Prostate gland (tissue), 2 donors: ENCODE results near the gene MRPL14. TPM values are rescaled to one million over a fixed set of nuclear protein-coding genes. Genes with fewer than 3 reads are reported as not detected.
"Not testable (repeated sequence)": the region's sequence is repeated elsewhere in the genome, so short reads cannot be mapped to it uniquely, and the experiment has no call there.

Experiments used
- DNase-seq: peaks from one replicate; pipeline ENCODE4 v3.0.0-alpha.2; 2019; ENCODE audit warnings: low spot score
- H3K27ac ChIP-seq, 2 donors: fragments of 200-600 bp; sonication (generic); 2 replicates each; pipeline ENCODE4 v1.5.1; 2017 to 2019
- H3K27me3 ChIP-seq: fragments of 200-600 bp; sonication (generic); replicated peaks from 2 replicates; pipeline ENCODE4 v1.5.1; 2019; ENCODE audit not compliant: insufficient read depth
- H3K36me3 ChIP-seq, 2 donors: fragments of 200-600 bp; sonication (generic); 1 replicate in 1 of 2; 2 replicates in 1 of 2; pipeline versions ENCODE4 v1.5.1 to v1.8.1; 2017 to 2019
- H3K4me1 ChIP-seq: fragments of 200-600 bp; sonication (generic); replicated peaks from 2 replicates; pipeline ENCODE4 v1.5.1; 2019
- H3K4me3 ChIP-seq, 2 donors: fragments of 200-600 bp; sonication (generic); 2 replicates each; pipeline ENCODE4 v1.5.1; 2017 to 2019
- H3K9me3 ChIP-seq: fragments of 200-600 bp; sonication (generic); 2 replicates; pipeline ENCODE4 v1.5.1; 2017
- POLR2A ChIP-seq: fragments of 450-650 bp; IDR thresholded peaks from one replicate; pipeline ENCODE4 v1.6.1; 2016; ENCODE audit warnings: antibody characterized with exemption, mild to moderate bottlenecking
- POLR2AphosphoS5 ChIP-seq: sonication (generic); formaldehyde crosslinking; IDR thresholded peaks from one replicate; pipeline ENCODE4 v1.6.1; 2017; ENCODE audit warnings: antibody characterized with exemption
- WGBS: methylation state at CpG from one replicate; pipeline ENCODE4 v1.1.5; 2018; 5-methylcytosine and 5-hydroxymethylcytosine counted together
- intact Hi-C: fragments of 100-400 bp; cut with DNase I; formaldehyde crosslinking; loops from one replicate; pipeline ENCODE4 v1.14.2; 2022
- total RNA-seq, 2 donors: library from RNA; depleted of rRNA; stranded (reverse); fragments of >200 nt; gene quantifications; one replicate each; pipeline ENCODE4 v1.1.0, GENCODE V29; 2016
- TF ChIP-seq, protein P1 (sequence below), 4 experiments: fragments of 200-600 bp in 2 of 4; fragments of 450-650 bp in 2 of 4; sonication (generic) in 2 of 4; IDR thresholded peaks; 1 replicate in 3 of 4; 2 replicates in 1 of 4; pipeline ENCODE4 v1.5.1; 2016 to 2019; ENCODE audit warnings: antibody characterized with exemption in 4 of 4, mild to moderate bottlenecking in 2 of 4, moderate library complexity in 2 of 4

The MRPL14 gene
- total RNA-seq, 2 donors from 2014 or later: 35.7 to 48.1 TPM

DNA sequence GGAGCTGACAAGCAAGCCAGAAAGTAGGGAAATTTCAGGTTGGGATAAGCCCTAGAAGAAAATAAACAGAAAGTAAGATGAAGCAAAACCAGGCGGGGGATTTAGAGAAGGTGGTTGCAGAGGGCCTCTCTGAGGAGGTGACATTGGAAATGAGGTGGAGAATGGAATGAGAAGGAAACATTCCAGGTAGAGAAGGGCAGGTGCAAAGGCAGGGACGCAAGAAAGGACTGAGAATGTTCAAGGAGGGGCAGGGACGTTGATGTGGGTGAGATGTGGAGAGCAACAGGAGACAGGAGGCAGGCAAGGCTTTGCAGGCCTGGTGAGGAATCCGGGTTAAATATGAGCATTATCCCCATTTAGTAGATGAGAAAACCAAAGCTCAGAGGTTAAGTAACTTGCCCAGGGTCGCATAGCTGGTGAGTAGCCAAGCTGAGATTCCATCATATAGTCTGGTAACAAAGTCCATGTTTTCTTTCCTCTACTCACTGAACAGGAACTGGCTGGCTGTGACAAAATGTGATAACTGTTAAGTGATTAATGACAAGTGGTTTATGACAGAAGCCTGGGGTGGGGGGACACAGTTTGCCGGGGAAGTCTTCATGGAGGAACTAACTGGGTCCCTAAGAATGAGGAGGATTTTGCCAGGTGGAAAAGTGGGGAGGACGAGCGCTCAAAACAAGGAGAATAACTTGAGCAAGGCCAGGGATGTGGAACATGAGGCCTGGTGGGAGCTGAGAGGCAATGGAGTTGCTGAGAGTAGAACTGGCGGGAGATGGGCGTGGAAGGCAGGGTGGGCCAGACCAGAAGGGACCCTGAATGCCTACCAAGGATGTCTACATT, 32.6 kb downstream of the MRPL14 start:
- H3K27me3 ChIP-seq: no peaks in the 10 kb centered on the region
- intact Hi-C loops: loop anchor here (1.0 to 5.0 kb wide), 3 partner anchors 58 to 243 kb away; no protein-coding TSS in a partner anchor
- TF ChIP-seq POLR2AphosphoS5 (no peak), POLR2A (no peak)
- TF ChIP-seq, protein P1, sequence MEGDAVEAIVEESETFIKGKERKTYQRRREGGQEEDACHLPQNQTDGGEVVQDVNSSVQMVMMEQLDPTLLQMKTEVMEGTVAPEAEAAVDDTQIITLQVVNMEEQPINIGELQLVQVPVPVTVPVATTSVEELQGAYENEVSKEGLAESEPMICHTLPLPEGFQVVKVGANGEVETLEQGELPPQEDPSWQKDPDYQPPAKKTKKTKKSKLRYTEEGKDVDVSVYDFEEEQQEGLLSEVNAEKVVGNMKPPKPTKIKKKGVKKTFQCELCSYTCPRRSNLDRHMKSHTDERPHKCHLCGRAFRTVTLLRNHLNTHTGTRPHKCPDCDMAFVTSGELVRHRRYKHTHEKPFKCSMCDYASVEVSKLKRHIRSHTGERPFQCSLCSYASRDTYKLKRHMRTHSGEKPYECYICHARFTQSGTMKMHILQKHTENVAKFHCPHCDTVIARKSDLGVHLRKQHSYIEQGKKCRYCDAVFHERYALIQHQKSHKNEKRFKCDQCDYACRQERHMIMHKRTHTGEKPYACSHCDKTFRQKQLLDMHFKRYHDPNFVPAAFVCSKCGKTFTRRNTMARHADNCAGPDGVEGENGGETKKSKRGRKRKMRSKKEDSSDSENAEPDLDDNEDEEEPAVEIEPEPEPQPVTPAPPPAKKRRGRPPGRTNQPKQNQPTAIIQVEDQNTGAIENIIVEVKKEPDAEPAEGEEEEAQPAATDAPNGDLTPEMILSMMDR (IDR thresholded peaks at IDR 0.05): no peak
- no peak overlapping the region for H3K27ac ChIP-seq
- no peaks in the 10 kb centered on the region for H3K4me1 ChIP-seq
- no peak overlapping the region for H3K4me3 ChIP-seq
- no peaks in the 10 kb centered on the region for H3K9me3 ChIP-seq
- no peaks in the 10 kb centered on the region for H3K36me3 ChIP-seq
- WGBS: 89% methylated on average over 10 of the region's 10 CpGs
- DNase-seq: no peak

DNA sequence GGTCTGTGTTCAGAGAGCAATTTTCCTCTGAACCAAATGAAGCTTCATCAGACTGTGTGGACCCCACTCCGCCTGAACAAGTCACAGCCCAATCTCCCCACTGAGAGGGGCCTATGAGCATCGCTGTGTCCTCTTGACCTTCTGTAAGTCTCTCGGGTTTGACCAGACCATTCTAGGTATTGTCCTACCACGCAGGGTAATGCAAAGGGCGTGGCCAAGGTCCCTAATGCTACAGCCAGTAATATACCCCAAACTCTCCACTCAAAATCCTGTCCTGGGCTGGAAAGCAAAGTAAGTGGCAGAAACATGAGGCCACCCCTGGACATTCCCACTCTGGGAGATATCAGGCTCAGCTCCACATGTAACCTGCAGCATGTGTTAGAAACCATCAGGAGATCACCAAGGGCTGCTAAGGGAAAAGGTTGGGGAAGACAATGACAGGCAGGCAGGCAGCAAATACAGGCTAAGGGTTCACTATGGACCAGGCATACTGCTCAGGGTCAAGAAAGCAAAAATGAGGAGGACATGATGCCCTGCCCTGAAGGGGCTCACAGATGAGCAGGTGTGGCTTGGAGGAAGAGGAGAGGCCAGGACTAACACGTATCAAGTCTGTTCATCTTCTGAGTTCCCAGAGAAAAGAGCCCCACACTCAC, 33.4 kb downstream of the MRPL14 start:
- no peak overlapping the region for H3K4me3 ChIP-seq
- no peak overlapping the region for H3K27ac ChIP-seq
- H3K4me1 ChIP-seq: no peaks in the 10 kb centered on the region
- H3K9me3 ChIP-seq: no peaks in the 10 kb centered on the region
- H3K36me3 ChIP-seq: no peaks in the 10 kb centered on the region
- TF ChIP-seq POLR2AphosphoS5: no peak
- H3K27me3 ChIP-seq: no peaks in the 10 kb centered on the region
- intact Hi-C loops: loop anchor here (1.0 kb wide), 1 partner anchor 58 kb away; no protein-coding TSS in a partner anchor
- DNase-seq: no peak
- 90% methylated on average over 6 of the region's 6 CpGs for WGBS

DNA sequence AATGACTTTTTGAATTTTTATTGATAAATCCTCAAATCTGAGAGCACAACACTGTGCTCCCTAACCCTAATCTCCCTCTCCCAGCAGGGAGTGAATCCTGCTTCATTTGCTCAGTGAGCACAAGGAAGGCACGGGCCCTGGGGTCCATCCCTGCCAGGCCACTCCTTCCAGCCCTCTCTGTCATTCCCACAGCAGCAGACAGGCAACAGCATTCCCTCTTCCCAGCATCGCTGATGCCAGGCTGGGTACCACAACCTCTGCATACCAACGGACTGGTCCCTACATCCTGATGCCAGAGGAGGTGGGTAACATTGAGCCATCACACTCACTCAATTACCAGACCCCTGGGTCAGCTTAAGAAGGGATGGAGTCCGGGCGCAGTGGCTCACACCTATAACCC, 34.2 kb downstream of the MRPL14 start:
- Histone ChIP-seq H3K27ac (no peak overlapping the region), H3K36me3 (no peaks in the 10 kb centered on the region), H3K9me3 (no peaks in the 10 kb centered on the region), H3K27me3 (no peaks in the 10 kb centered on the region), H3K4me1 (no peaks in the 10 kb centered on the region), H3K4me3 (no peak overlapping the region)
- 86% methylated on average over 5 of the region's 5 CpGs for WGBS
- TF ChIP-seq POLR2A: no peak
- TF ChIP-seq, protein P1 (IDR thresholded peaks at IDR 0.05): no peak
- TF ChIP-seq POLR2AphosphoS5: no peak
- no peak for DNase-seq
- intact Hi-C loops: no loop called here

DNA sequence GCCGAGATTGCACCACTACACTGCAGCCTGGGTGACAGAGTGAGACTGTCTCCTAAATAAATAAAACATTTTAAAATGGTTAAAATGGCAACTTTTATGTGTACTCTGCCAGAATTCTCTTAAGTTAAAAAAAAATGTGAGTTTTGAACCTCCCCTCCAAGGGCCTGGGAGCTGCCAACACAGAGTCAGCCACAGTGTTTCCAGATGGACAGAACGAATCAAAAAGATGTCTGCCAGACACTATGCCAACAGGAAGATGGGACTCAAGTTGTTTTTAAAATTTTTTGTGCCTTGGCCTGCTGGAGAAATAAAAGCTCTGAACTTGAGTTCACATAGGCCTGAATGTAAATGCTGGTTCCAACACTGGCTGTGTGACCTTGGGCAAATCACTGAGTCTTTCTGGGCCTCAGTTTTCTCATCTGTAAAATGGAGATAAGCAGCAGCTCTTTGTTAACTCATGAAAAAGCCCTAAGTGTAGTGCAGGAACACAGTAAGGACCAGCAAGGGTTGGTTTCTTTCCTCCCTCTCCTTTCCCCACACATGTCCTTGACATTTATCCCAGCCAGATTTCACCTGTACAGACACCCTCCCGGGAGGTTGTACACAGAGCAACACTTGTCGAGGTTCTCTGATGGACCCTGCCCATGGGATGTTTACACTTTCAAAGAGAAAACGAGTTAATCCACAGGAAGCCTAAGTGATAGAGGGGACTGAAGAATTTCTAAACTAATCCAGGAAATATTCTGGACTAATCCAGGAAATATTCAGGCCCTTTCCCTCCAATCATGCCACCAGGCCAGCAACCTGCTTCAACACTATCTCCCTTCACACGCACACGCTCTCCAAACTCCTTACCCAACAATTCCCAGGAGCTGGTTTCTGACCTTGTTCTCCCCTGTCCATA, 35.0 kb downstream of the MRPL14 start:
- 84% methylated on average over 7 of the region's 7 CpGs for WGBS
- H3K4me1 ChIP-seq: no peaks in the 10 kb centered on the region
- H3K36me3 ChIP-seq: no peaks in the 10 kb centered on the region
- intact Hi-C loops: no loop called here
- H3K9me3 ChIP-seq: no peaks in the 10 kb centered on the region
- H3K27ac ChIP-seq: no peak overlapping the region
- DNase-seq: no peak
- H3K4me3 ChIP-seq: no peak overlapping the region
- no peak for TF ChIP-seq POLR2A
- TF ChIP-seq, protein P1 (IDR thresholded peaks at IDR 0.05): no peak
- TF ChIP-seq POLR2AphosphoS5: no peak
- no peaks in the 10 kb centered on the region for H3K27me3 ChIP-seq

DNA sequence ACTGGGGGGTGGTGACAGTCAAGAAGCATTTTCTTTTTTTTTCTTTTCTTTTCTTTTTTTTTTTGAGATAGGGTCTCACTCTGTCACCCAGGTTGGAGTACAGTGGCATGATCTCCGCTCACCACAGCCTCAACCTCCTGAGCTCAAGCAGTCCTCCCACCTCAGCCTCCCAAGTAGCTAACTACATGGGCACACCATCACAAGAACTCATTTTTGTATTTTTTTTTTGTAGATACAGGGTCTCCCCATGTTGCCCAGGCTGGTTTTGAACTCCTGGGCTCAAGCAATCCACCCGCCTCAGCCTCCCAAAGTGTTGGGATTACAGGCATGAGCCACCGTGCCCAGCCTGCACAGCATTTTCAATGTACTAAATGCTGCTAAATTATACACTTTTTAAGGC, 35.9 kb downstream of the MRPL14 start:
- intact Hi-C loops, DNase-seq, H3K4me3 ChIP-seq, H3K27ac ChIP-seq, H3K9me3 ChIP-seq, H3K36me3 ChIP-seq, H3K27me3 ChIP-seq, H3K4me1 ChIP-seq: not testable (repeated sequence)
- 96% methylated on average over 3 of the region's 3 CpGs for WGBS
